HepG2 (cell line): ENCODE measurements around the gene WDR26. TPM values are rescaled to one million over a fixed set of nuclear protein-coding genes. Genes with fewer than 3 reads are reported as not detected.
"Not testable (repeated sequence)": the region's sequence is repeated elsewhere in the genome, so short reads cannot be mapped to it uniquely, and the experiment has no call there.

ENCODE experiments used
- ATAC-seq: fragments of 200-7000 bp; cut with Tn5 transposase; 3 replicates; pipeline ENCODE4 v1.9.1; 2020; ENCODE audit warnings: mild to moderate bottlenecking, moderate library complexity
- BruUV-seq: library from RNA; stranded (reverse); fragments of 400-500 nt; replicated peaks from 2 replicates; lab custom pipeline; 2021; lab: Mats Ljungman, UMichigan
- CTCF ChIA-PET: fragments of 300-600 bp; formaldehyde crosslinking; extraction: SDS; loops from one replicate; lab custom pipeline; 2021; ENCODE audit warnings: low total read pairs, inconsistent platforms, low intra/inter-chr PET ratio; lab: Yijun Ruan, JAX
- POLR2A ChIA-PET: fragments of 350-600 bp; sonication (Branson Sonifier 250); formaldehyde crosslinking; loops from one replicate; lab custom pipeline; 2020; ENCODE audit warnings: antibody characterized with exemption, inconsistent platforms; lab: Yijun Ruan, JAX
- DNase-seq: peaks from one replicate; pipeline ENCODE4 v3.0.0-alpha.2; 2015; ENCODE audit warnings: low spot score
- FAIRE-seq: peaks from 3 replicates; lab custom pipeline; 2011; peaks lifted over from hg19 to GRCh38; lab: Jason Lieb, UNC
- H2AFZ ChIP-seq: one replicate; pipeline ENCODE4 v1.6.1; 2011; ENCODE audit warnings: low read length, inconsistent platforms
- H3K27ac ChIP-seq: fragments of 300-600 bp; 3 replicates; pipeline ENCODE4 v1.8.0; 2011; ENCODE audit warnings: mixed run types, mild to moderate bottlenecking, mixed read lengths, low read length, inconsistent platforms; ENCODE audit not compliant: insufficient read depth; ENCODE audit errors: extremely low read length
- H3K27me3 ChIP-seq, 2 experiments: fragments of 200-600 bp in 1 of 2; 2 replicates in 1 of 2; 3 replicates in 1 of 2; pipeline versions ENCODE4 v1.6.0 to v1.8.0; 2011; ENCODE audit warnings: low read length in 2 of 2, mild to moderate bottlenecking in 2 of 2, moderate library complexity in 2 of 2, inconsistent platforms in 1 of 2; ENCODE audit not compliant: insufficient read depth in 2 of 2, control insufficient read depth in 1 of 2
- H3K36me3 ChIP-seq, 2 experiments: fragments of 200-600 bp in 1 of 2; replicated peaks in 1 of 2; 2 replicates in 1 of 2; 3 replicates in 1 of 2; pipeline versions ENCODE4 v1.5.1 to v1.8.0; 2011; ENCODE audit warnings: low read length in 2 of 2, inconsistent platforms in 1 of 2; ENCODE audit not compliant: insufficient read depth in 2 of 2, control insufficient read depth in 1 of 2
- H3K4me1 ChIP-seq: 2 replicates; pipeline ENCODE4 v1.5.1; 2012; ENCODE audit warnings: low read length, inconsistent platforms; ENCODE audit not compliant: insufficient read depth
- H3K4me2 ChIP-seq: 2 replicates; pipeline ENCODE4 v1.6.0; 2011; ENCODE audit warnings: low read depth, low read length, inconsistent platforms
- H3K4me3 ChIP-seq, 3 experiments: fragments of 200-600 bp in 1 of 3; sonication (generic), shearing (Covaris generic) in 1 of 3; replicated peaks in 1 of 3; 2 replicates each; pipeline ENCODE4 v1.5.1; 2011 to 2016; ENCODE audit warnings: low read length in 3 of 3, inconsistent platforms in 2 of 3, low read depth in 2 of 3, mild to moderate bottlenecking in 2 of 3, control low read depth in 1 of 3, mixed read lengths in 1 of 3; ENCODE audit not compliant: insufficient read depth in 1 of 3
- H3K79me2 ChIP-seq: one replicate; pipeline ENCODE4 v1.6.1; 2011; ENCODE audit warnings: low read length, inconsistent platforms; ENCODE audit not compliant: insufficient read depth
- H3K9ac ChIP-seq: 2 replicates; pipeline ENCODE4 v1.6.0; 2011; ENCODE audit warnings: mild to moderate bottlenecking, low read depth, low read length, inconsistent platforms; ENCODE audit not compliant: insufficient read depth
- H3K9me3 ChIP-seq: 2 replicates; pipeline ENCODE4 v1.5.1; 2012; ENCODE audit warnings: mild to moderate bottlenecking, low read length
- H4K20me1 ChIP-seq: 2 replicates; pipeline ENCODE4 v1.6.0; 2011; ENCODE audit warnings: inconsistent platforms, mild to moderate bottlenecking, low read length, moderate library complexity; ENCODE audit not compliant: insufficient read depth
- FOXK1 ChIP-seq: sonication (generic); formaldehyde crosslinking; IDR thresholded peaks from 2 replicates; pipeline ENCODE4 v1.4.0; 2020; ENCODE audit warnings: low read depth, missing genetic modification reagents, borderline replicate concordance
- HMG20A ChIP-seq: IDR thresholded peaks from 2 replicates; pipeline ENCODE4 v1.6.1; 2016; ENCODE audit warnings: borderline replicate concordance
- ZNF34 ChIP-seq: sonication (generic); formaldehyde crosslinking; IDR thresholded peaks from 2 replicates; pipeline ENCODE4 v1.4.0; 2020; ENCODE audit warnings: mild to moderate bottlenecking, missing genetic modification reagents, borderline replicate concordance
- WGBS: methylation state at CpG from one replicate; pipeline ENCODE4 v1.1.6; 2017; ENCODE audit warnings: low lambda C conversion rate; 5-methylcytosine and 5-hydroxymethylcytosine counted together
- in situ Hi-C: cut with HindIII; loops from 2 replicates; pipeline ENCODE4 v1.10.0; 2017; ENCODE audit warnings: low pct_unique_long_range_greater_than_20kb; ENCODE audit not compliant: extremely low pct_ligation_motif_present
- intact Hi-C: fragments of 100-400 bp; cut with micrococcal nuclease; formaldehyde crosslinking; loops from one replicate; pipeline ENCODE4 v1.10.0; 2022; ENCODE audit not compliant: unreplicated experiment
- polyA plus RNA-seq, 8 experiments: library from polyadenylated mRNA; depleted of rRNA in 3 of 8; stranded (reverse) in 7 of 8; unstranded in 1 of 8; fragments of >200 nt; fragmentation: Illumina TruSeq in 4 of 8; extraction: Trizol in 4 of 8; gene quantifications; 2 replicates each; pipeline versions ENCODE4 v1.2.1 to v1.2.3, GENCODE V29; 2011 to 2016; ENCODE audit warnings: low read depth in 4 of 8, missing spikeins in 1 of 8, mixed read lengths in 1 of 8; ENCODE audit not compliant: insufficient read depth in 1 of 8
- total RNA-seq, 5 experiments: library from RNA; depleted of rRNA; stranded (reverse); fragments of >200 nt; fragmentation: Illumina TruSeq; extraction: Trizol; gene quantifications; 2 replicates each; pipeline ENCODE4 v1.2.3, GENCODE V29; 2016; ENCODE audit warnings: low read depth in 1 of 5

The WDR26 gene
- total and polyA plus RNA-seq, 2 of the 13 experiments (the other 11 are each of a cell fraction or from before 2014, with no cell fraction given) = 13.2 to 23.7 TPM

GRCh38 chr1:224481601-224482000, 47.0 kb upstream of the WDR26 start:
- BruUV-seq = no TSS peak
- H2AFZ ChIP-seq = no peak overlapping the region
- ChIA-PET CTCF (no interaction called here), POLR2A (no interaction called here)
- H3K27ac ChIP-seq = no peak overlapping the region
- no peak overlapping the region for H3K9ac ChIP-seq
- intact Hi-C loops (no loop called here), in situ Hi-C loops (no loop called here)
- H3K4me1 ChIP-seq = no peaks in the 10 kb centered on the region
- H3K4me2 ChIP-seq = no peak overlapping the region
- H3K79me2 ChIP-seq = no peaks in the 10 kb centered on the region
- no peaks in the 10 kb centered on the region for H4K20me1 ChIP-seq
- no peaks in the 10 kb centered on the region for H3K36me3 ChIP-seq
- FAIRE-seq (no peak), ATAC-seq (no peak), DNase-seq (no peak)
- no peaks in the 10 kb centered on the region for H3K27me3 ChIP-seq
- WGBS = 24% methylated on average over 2 of the region's 2 CpGs
- TF ChIP-seq ZNF34 (CRISPR knock-in tag) (no peak), HMG20A (CRISPR knock-in tag) (no peak), FOXK1 (no peak)
- no peaks in the 10 kb centered on the region for H3K9me3 ChIP-seq
- H3K4me3 ChIP-seq = no peak overlapping the region

- H3K4me3 ChIP-seq, in situ Hi-C loops, H3K9me3 ChIP-seq, H3K79me2 ChIP-seq, H3K36me3 ChIP-seq, H2AFZ ChIP-seq, ATAC-seq, H3K4me2 ChIP-seq, CTCF ChIA-PET, POLR2A ChIA-PET, DNase-seq, H3K9ac ChIP-seq, H3K27ac ChIP-seq, H4K20me1 ChIP-seq, FAIRE-seq, intact Hi-C loops, BruUV-seq, H3K4me1 ChIP-seq, H3K27me3 ChIP-seq: not testable (repeated sequence)
- WGBS = 69% methylated on average over 4 of the region's 4 CpGs
These were observed 46.4 kb upstream of the WDR26 start for GRCh38 chr1:224480888-224481459.

- H3K4me1 ChIP-seq, H3K27me3 ChIP-seq, DNase-seq, H3K4me3 ChIP-seq, H2AFZ ChIP-seq, intact Hi-C loops, in situ Hi-C loops, ATAC-seq, POLR2A ChIA-PET, H3K36me3 ChIP-seq, H3K9me3 ChIP-seq, H3K9ac ChIP-seq, CTCF ChIA-PET, H3K4me2 ChIP-seq, BruUV-seq, H3K79me2 ChIP-seq, H3K27ac ChIP-seq, FAIRE-seq, H4K20me1 ChIP-seq: not testable (repeated sequence)
- 50% methylated on average over 1 of the region's 3 CpGs for WGBS
These were observed 45.6 kb upstream of the WDR26 start for GRCh38 chr1:224480200-224480599.
